Rectal smooth muscle tissue (tissue), 1 donor: ENCODE data around the gene AP3B1.

Source experiments
- H3K27ac ChIP-seq: one replicate; pipeline ENCODE4 v1.7.0; 2013; ENCODE audit warnings: low read depth, low read length, inconsistent platforms
- H3K27me3 ChIP-seq: one replicate; pipeline ENCODE4 v1.7.0; 2013; ENCODE audit warnings: low read length; ENCODE audit not compliant: control insufficient read depth, insufficient read depth
- H3K36me3 ChIP-seq: one replicate; pipeline ENCODE4 v1.7.0; 2013; ENCODE audit warnings: low read length; ENCODE audit not compliant: control insufficient read depth, insufficient read depth
- H3K4me1 ChIP-seq: one replicate; pipeline ENCODE4 v1.7.0; 2013; ENCODE audit warnings: low read length; ENCODE audit not compliant: control insufficient read depth, insufficient read depth
- H3K4me3 ChIP-seq: one replicate; pipeline ENCODE4 v1.7.0; 2013; ENCODE audit warnings: low read length
- H3K9ac ChIP-seq: one replicate; pipeline ENCODE4 v1.7.0; 2013; ENCODE audit warnings: low read length

AP3B1 gene

GRCh38 chr5:78294248-78295034 lies at the start of gene AP3B1:
TSS of gene AP3B1 (minus strand) at chr5:78294698. CDS start at chr5:78294579, 119 bp downstream.
- H3K4me1 ChIP-seq: no peaks in the 10 kb centered on the region
- H3K27me3 ChIP-seq: no peaks in the 10 kb centered on the region
- H3K4me3 ChIP-seq: peak within 1 kb of the TSS; percentile 82
- no peaks in the 10 kb centered on the region for H3K36me3 ChIP-seq
- H3K9ac ChIP-seq: peak within 1 kb of the TSS; percentile 50
- peak within 1 kb of the TSS; percentile 81 for H3K27ac ChIP-seq

GRCh38 chr5:78341440-78341839 lies 46.9 kb upstream of the AP3B1 start:
- no peak overlapping the region for H3K27ac ChIP-seq
- H3K9ac ChIP-seq: no peak overlapping the region
- no peaks in the 10 kb centered on the region for H3K27me3 ChIP-seq
- no peaks in the 10 kb centered on the region for H3K4me1 ChIP-seq
- no peaks in the 10 kb centered on the region for H3K36me3 ChIP-seq
- H3K4me3 ChIP-seq: no peak overlapping the region

GRCh38 chr5:78339617-78340436 lies 45.3 kb upstream of the AP3B1 start:
- Histone ChIP-seq H3K4me3 (no peak overlapping the region), H3K36me3 (no peaks in the 10 kb centered on the region), H3K4me1 (no peaks in the 10 kb centered on the region), H3K27ac (no peak overlapping the region), H3K27me3 (no peaks in the 10 kb centered on the region), H3K9ac (no peak overlapping the region)

GRCh38 chr5:78336698-78337097 lies 42.2 kb upstream of the AP3B1 start:
- Histone ChIP-seq H3K9ac (no peak overlapping the region), H3K4me3 (no peak overlapping the region), H3K27me3 (no peaks in the 10 kb centered on the region), H3K36me3 (no peaks in the 10 kb centered on the region), H3K27ac (no peak overlapping the region), H3K4me1 (no peaks in the 10 kb centered on the region)

- Histone ChIP-seq H3K27ac (no peak overlapping the region), H3K27me3 (no peaks in the 10 kb centered on the region), H3K4me3 (no peak overlapping the region), H3K9ac (no peak overlapping the region), H3K4me1 (no peaks in the 10 kb centered on the region), H3K36me3 (no peaks in the 10 kb centered on the region)
Observed at GRCh38 chr5:78335976-78336375, 41.5 kb upstream of the AP3B1 start.

- Histone ChIP-seq H3K4me3 (no peak overlapping the region), H3K27ac (no peak overlapping the region), H3K9ac (no peak overlapping the region), H3K36me3 (no peaks in the 10 kb centered on the region), H3K4me1 (no peaks in the 10 kb centered on the region), H3K27me3 (no peaks in the 10 kb centered on the region)
Observed at GRCh38 chr5:78334811-78335210, 40.3 kb upstream of the AP3B1 start.

- Histone ChIP-seq H3K27ac (no peak overlapping the region), H3K9ac (no peak overlapping the region), H3K27me3 (no peaks in the 10 kb centered on the region), H3K4me3 (no peak overlapping the region), H3K36me3 (no peaks in the 10 kb centered on the region), H3K4me1 (no peaks in the 10 kb centered on the region)
Observed at GRCh38 chr5:78331523-78332080, 37.1 kb upstream of the AP3B1 start.

- Histone ChIP-seq H3K27me3 (no peaks in the 10 kb centered on the region), H3K4me1 (no peaks in the 10 kb centered on the region), H3K27ac (no peak overlapping the region), H3K36me3 (no peaks in the 10 kb centered on the region), H3K4me3 (no peak overlapping the region), H3K9ac (no peak overlapping the region)
Observed at GRCh38 chr5:78328585-78329173, 34.2 kb upstream of the AP3B1 start.

- no peak overlapping the region for H3K4me3 ChIP-seq
- H3K27me3 ChIP-seq: no peaks in the 10 kb centered on the region
Observed at GRCh38 chr5:78327761-78328510, 33.4 kb upstream of the AP3B1 start.

GRCh38 chr5:78326930-78327329 lies 32.4 kb upstream of the AP3B1 start:
- H3K4me3 ChIP-seq: no peak overlapping the region
- H3K27me3 ChIP-seq: no peaks in the 10 kb centered on the region
- no peak overlapping the region for H3K27ac ChIP-seq
- no peak overlapping the region for H3K9ac ChIP-seq
- H3K4me1 ChIP-seq: no peaks in the 10 kb centered on the region
- no peaks in the 10 kb centered on the region for H3K36me3 ChIP-seq

More at GRCh38 chr5:78327761-78328510, 33.4 kb upstream of the AP3B1 start:
- no peaks in the 10 kb centered on the region for H3K4me1 ChIP-seq
- no peak overlapping the region for H3K9ac ChIP-seq
- H3K27ac ChIP-seq: no peak overlapping the region
- H3K36me3 ChIP-seq: no peaks in the 10 kb centered on the region

GRCh38 chr5:78323241-78323640 lies 28.7 kb upstream of the AP3B1 start:
- Histone ChIP-seq H3K36me3 (no peaks in the 10 kb centered on the region), H3K4me1 (no peaks in the 10 kb centered on the region), H3K27ac (no peak overlapping the region), H3K4me3 (no peak overlapping the region), H3K27me3 (no peaks in the 10 kb centered on the region), H3K9ac (no peak overlapping the region)

- no peak overlapping the region for H3K4me3 ChIP-seq
- no peaks in the 10 kb centered on the region for H3K27me3 ChIP-seq
- no peak overlapping the region for H3K27ac ChIP-seq
- H3K36me3 ChIP-seq: no peaks in the 10 kb centered on the region
- no peaks in the 10 kb centered on the region for H3K4me1 ChIP-seq
- no peak overlapping the region for H3K9ac ChIP-seq
Observed at GRCh38 chr5:78320401-78320800, 25.9 kb upstream of the AP3B1 start.
